Transverse colon (tissue), 4 donors: ENCODE results near the gene UBE2F. TPM values are rescaled to one million over a fixed set of nuclear protein-coding genes. Genes with fewer than 3 reads are reported as not detected.

ENCODE experiments used
- DNase-seq: peaks from one replicate; pipeline ENCODE4 v3.0.0-alpha.2; 2019
- H3K27ac ChIP-seq, 4 donors: fragments of 200-600 bp; sonication (generic); 2 replicates each; pipeline ENCODE4 v1.5.1; 2016 to 2018; ENCODE audit warnings: inconsistent platforms in 4 of 4
- H3K27me3 ChIP-seq: fragments of 200-600 bp; sonication (generic); 2 replicates; pipeline ENCODE4 v1.5.1; 2017; ENCODE audit warnings: inconsistent platforms
- H3K36me3 ChIP-seq, 4 donors: fragments of 200-600 bp; sonication (generic); 2 replicates each; pipeline ENCODE4 v1.5.1; 2017 to 2019; ENCODE audit warnings: inconsistent platforms in 4 of 4
- H3K4me1 ChIP-seq, 4 donors: fragments of 200-600 bp; sonication (generic); 2 replicates each; pipeline ENCODE4 v1.5.1; 2017 to 2020; ENCODE audit warnings: inconsistent platforms in 4 of 4
- H3K4me3 ChIP-seq, 4 donors: fragments of 200-600 bp; sonication (generic); 1 replicate in 1 of 4; 2 replicates in 3 of 4; pipeline versions ENCODE4 v1.5.1 to v1.6.1; 2017 to 2019; ENCODE audit warnings: inconsistent platforms in 4 of 4
- H3K9me3 ChIP-seq, 2 donors: fragments of 200-600 bp; sonication (generic); 2 replicates each; pipeline ENCODE4 v1.5.1; 2017 to 2019; ENCODE audit warnings: inconsistent platforms in 2 of 2
- CTCF ChIP-seq, 5 experiments: fragments of 200-600 bp in 3 of 5; fragments of 450-650 bp in 2 of 5; sonication (generic) in 3 of 5; IDR thresholded peaks; 1 replicate in 2 of 5; 2 replicates in 3 of 5; pipeline ENCODE4 v1.5.1; 2016 to 2017; ENCODE audit warnings: antibody characterized with exemption in 5 of 5, inconsistent platforms in 3 of 5, mild to moderate bottlenecking in 2 of 5, moderate library complexity in 1 of 5
- EP300 ChIP-seq: sonication (generic); formaldehyde crosslinking; IDR thresholded peaks from one replicate; pipeline ENCODE4 v1.6.1; 2017; ENCODE audit warnings: antibody characterized with exemption, low read depth
- POLR2A ChIP-seq: fragments of 450-650 bp; IDR thresholded peaks from one replicate; pipeline ENCODE4 v1.6.1; 2016; ENCODE audit warnings: antibody characterized with exemption, mild to moderate bottlenecking, moderate library complexity
- POLR2AphosphoS5 ChIP-seq, 3 donors: sonication (generic); formaldehyde crosslinking; IDR thresholded peaks; one replicate each; pipeline ENCODE4 v1.6.1; 2016; ENCODE audit warnings: antibody characterized with exemption in 3 of 3
- WGBS, 2 donors: methylation state at CpG; one replicate each; pipeline ENCODE4 v1.1.5; 2018; ENCODE audit warnings: low coverage in 1 of 2; 5-methylcytosine and 5-hydroxymethylcytosine counted together
- in situ Hi-C, 4 donors: fragments of 200-750 bp; cut with MboI; loops; one replicate each; pipeline versions ENCODE4 v1.15.0 to v1.15.1; 2017; ENCODE audit warnings: low sequenced_read_pairs in 3 of 4, low pct_ligation_motif_present in 1 of 4, low pct_unique_long_range_greater_than_20kb in 1 of 4
- intact Hi-C: fragments of 100-400 bp; cut with DNase I; formaldehyde crosslinking; loops from one replicate; pipeline ENCODE4 v1.15.1; 2023; ENCODE audit warnings: low total_unique reads
- total RNA-seq, 4 donors: library from RNA; depleted of rRNA; stranded (reverse); fragments of >200 nt; gene quantifications; one replicate each; pipeline ENCODE4 v1.1.0, GENCODE V29; 2016

Gene UBE2F
- total RNA-seq, 4 donors from 2014 or later = 66.8 to 79.4 (median 70.5) TPM

DNA sequence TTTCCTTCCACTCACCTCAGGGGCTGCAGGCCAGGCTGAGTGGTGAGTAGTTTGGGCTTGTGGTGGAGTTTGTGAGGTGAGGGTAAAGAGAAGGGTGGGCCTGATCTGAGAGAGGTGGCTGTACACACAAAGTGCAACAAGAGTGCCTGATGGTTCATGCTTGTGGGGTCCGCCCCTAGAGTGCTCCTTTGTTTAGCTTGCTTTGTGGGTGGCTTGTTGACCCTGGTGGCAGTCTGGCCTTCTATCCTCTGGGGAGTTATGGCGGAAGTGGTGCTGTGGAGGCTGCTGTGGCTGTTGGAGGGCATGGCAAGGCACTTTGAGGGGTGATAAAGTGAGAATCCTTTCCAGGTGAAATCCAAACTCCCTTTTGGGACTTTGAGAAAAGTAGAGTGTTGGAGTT is 10.6 kb downstream of the UBE2F start:
- H3K9me3 ChIP-seq = no peaks in the 10 kb centered on the region
- H3K4me1 ChIP-seq = peaks cover 0 to 6% (median 4%) of the 10 kb centered on the region in 4 donors
- no peak overlapping the region for H3K27ac ChIP-seq
- in situ Hi-C loops (no loop called here), intact Hi-C loops (no loop called here)
- no peak for DNase-seq
- H3K27me3 ChIP-seq = no peaks in the 10 kb centered on the region
- no peak overlapping the region for H3K4me3 ChIP-seq
- H3K36me3 ChIP-seq = no peaks in the 10 kb centered on the region
- TF ChIP-seq POLR2A (no peak), CTCF (IDR thresholded peaks at IDR 0.05) (no peak), POLR2AphosphoS5 (IDR thresholded peaks at IDR 0.05) (no peak), EP300 (no peak)
- 100% methylated on average over 1 to 2 of the region's 2 CpGs for WGBS, 2 donors

- Histone ChIP-seq H3K27me3 (no peaks in the 10 kb centered on the region), H3K9me3 (no peaks in the 10 kb centered on the region), H3K36me3 (no peaks in the 10 kb centered on the region), H3K27ac (no peak overlapping the region), H3K4me1 (peaks cover 0 to 6% (median 4%) of the 10 kb centered on the region in 4 donors), H3K4me3 (no peak overlapping the region)
- no peak for TF ChIP-seq POLR2AphosphoS5 (IDR thresholded peaks at IDR 0.05)
- TF ChIP-seq CTCF (IDR thresholded peaks at IDR 0.05) = no peak
- no peak for TF ChIP-seq POLR2A
- TF ChIP-seq EP300 = no peak
- intact Hi-C loops (no loop called here), in situ Hi-C loops (no loop called here)
- DNase-seq = no peak
- 73% methylated on average over 8 of the region's 8 CpGs; no CpG with 5 or more reads in 1 of the 2 donors for WGBS, 2 donors
Observed at GRCh38 chr2:237978058-237978712, 11.4 kb downstream of the UBE2F start.

GRCh38 chr2:237979331-237979730 is 12.5 kb downstream of the UBE2F start:
- H3K36me3 ChIP-seq = no peaks in the 10 kb centered on the region
- intact Hi-C loops (no loop called here), in situ Hi-C loops (no loop called here)
- H3K4me3 ChIP-seq = no peak overlapping the region
- H3K4me1 ChIP-seq = peaks cover 0 to 11% (median 4%) of the 10 kb centered on the region in 4 donors
- H3K27ac ChIP-seq = no peak overlapping the region
- no peaks in the 10 kb centered on the region for H3K9me3 ChIP-seq
- H3K27me3 ChIP-seq = no peaks in the 10 kb centered on the region
- DNase-seq = no peak
- TF ChIP-seq EP300 = no peak
- no peak for TF ChIP-seq POLR2AphosphoS5 (IDR thresholded peaks at IDR 0.05)
- TF ChIP-seq POLR2A = no peak
- no peak for TF ChIP-seq CTCF (IDR thresholded peaks at IDR 0.05)
- WGBS, 2 donors = 95% methylated on average over 6 of the region's 6 CpGs; no CpG with 5 or more reads in 1 of the 2 donors

DNA sequence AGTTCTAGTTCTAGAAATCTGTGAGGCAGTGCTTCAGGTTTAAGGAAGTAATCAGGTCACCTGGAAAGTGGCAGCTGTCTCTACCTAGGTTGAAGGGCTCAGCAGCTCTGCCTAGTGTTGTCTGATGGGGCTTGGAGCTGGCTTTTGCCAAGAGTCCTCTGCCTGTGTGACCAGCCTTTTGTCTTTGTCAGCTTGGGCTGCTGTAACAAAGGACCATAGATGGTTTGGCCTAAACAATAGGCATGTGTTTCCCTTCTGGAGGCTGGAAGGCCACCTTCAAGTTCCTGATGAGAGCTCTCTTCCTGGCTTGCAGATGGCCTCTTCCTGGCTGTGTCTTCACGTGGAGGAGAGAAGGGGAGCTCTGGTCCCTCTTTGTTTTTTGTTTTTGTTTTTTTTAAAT is 13.3 kb downstream of the UBE2F start:
- H3K4me3 ChIP-seq = no peak overlapping the region
- intact Hi-C loops = no loop called here
- H3K9me3 ChIP-seq = no peaks in the 10 kb centered on the region
- WGBS, 2 donors = 41 to 71% methylated on average over 1 of the region's 1 CpG
- no peak overlapping the region for H3K27ac ChIP-seq
- no peaks in the 10 kb centered on the region for H3K36me3 ChIP-seq
- no peaks in the 10 kb centered on the region for H3K27me3 ChIP-seq
- peaks cover 0 to 12% (median 4%) of the 10 kb centered on the region in 4 donors for H3K4me1 ChIP-seq
- no peak for DNase-seq
- TF ChIP-seq POLR2A (no peak), EP300 (no peak)
- in situ Hi-C loops = no loop called here
